Neural cell (in vitro differentiated cells): ENCODE measurements around the gene GALP. TPM values are rescaled to one million over a fixed set of nuclear protein-coding genes. Genes with fewer than 3 reads are reported as not detected.

ENCODE experiments used
- H2AFZ ChIP-seq: fragments of 200-600, 300-800 bp; sonication (generic), shearing (Covaris generic); 2 replicates; pipeline ENCODE4 v1.6.0; 2014; ENCODE audit warnings: low read depth, mild to moderate bottlenecking, antibody characterized with exemption, low read length, moderate library complexity
- H3F3A ChIP-seq: fragments of 200-600 bp; shearing (Covaris generic); 2 replicates; pipeline ENCODE4 v1.6.1; 2016; ENCODE audit warnings: mild to moderate bottlenecking, moderate library complexity, mixed read lengths, antibody characterized with exemption, low read length; ENCODE audit not compliant: insufficient read depth, poor library complexity, severe bottlenecking
- H3K27ac ChIP-seq: fragments of 200-600, 300-800 bp; sonication (generic), shearing (Covaris generic); 2 replicates; pipeline ENCODE4 v1.5.1; 2014; ENCODE audit warnings: mild to moderate bottlenecking, low read length, moderate library complexity
- H3K27me3 ChIP-seq: fragments of 300-800, 200-600 bp; sonication (generic), shearing (Covaris generic); 2 replicates; pipeline ENCODE4 v1.6.0; 2014; ENCODE audit warnings: mild to moderate bottlenecking, low read depth, low read length, moderate library complexity; ENCODE audit not compliant: insufficient read depth
- H3K36me3 ChIP-seq: fragments of 300-800, 200-600 bp; sonication (generic), shearing (Covaris generic); 2 replicates; pipeline ENCODE4 v1.5.1; 2014; ENCODE audit warnings: mild to moderate bottlenecking, antibody characterized with exemption, low read length, moderate library complexity; ENCODE audit not compliant: insufficient read depth
- H3K4me2 ChIP-seq: fragments of 300-800, 200-600 bp; sonication (generic), shearing (Covaris generic); 2 replicates; pipeline ENCODE4 v1.6.0; 2014; ENCODE audit warnings: mild to moderate bottlenecking, low read length
- H3K4me3 ChIP-seq: fragments of 300-800, 200-600 bp; sonication (generic), shearing (Covaris generic); 2 replicates; pipeline ENCODE4 v1.5.1; 2014; ENCODE audit warnings: mild to moderate bottlenecking, low read length, moderate library complexity
- H3K79me2 ChIP-seq: fragments of 200-600 bp; shearing (Covaris generic); replicated peaks from 2 replicates; pipeline ENCODE4 v1.6.0; 2014; ENCODE audit warnings: mild to moderate bottlenecking, low read length, moderate library complexity; ENCODE audit not compliant: insufficient read depth
- H3K9ac ChIP-seq: fragments of 300-800, 200-600 bp; sonication (generic), shearing (Covaris generic); 2 replicates; pipeline ENCODE4 v1.6.1; 2016; ENCODE audit warnings: mild to moderate bottlenecking, low read length, mixed read lengths
- H3K9me2 ChIP-seq: fragments of 200-600 bp; shearing (Covaris generic); 2 replicates; pipeline ENCODE4 v1.6.1; 2016; ENCODE audit warnings: mild to moderate bottlenecking, low read length, mixed read lengths; ENCODE audit not compliant: insufficient read depth
- H3K9me3 ChIP-seq: fragments of 200-600, 300-800 bp; sonication (generic), shearing (Covaris generic); 2 replicates; pipeline ENCODE4 v1.6.1; 2016; ENCODE audit warnings: mild to moderate bottlenecking, mixed run types, low read length, moderate library complexity, mixed read lengths
- H4K20me1 ChIP-seq: fragments of 200-600 bp; shearing (Covaris generic); 2 replicates; pipeline ENCODE4 v1.6.1; 2016; ENCODE audit warnings: mild to moderate bottlenecking, mixed run types; ENCODE audit not compliant: insufficient read depth
- EP300 ChIP-seq: fragments of 450-650 bp; conservative IDR thresholded peaks from 2 replicates; pipeline ENCODE4 v1.6.1; 2014; ENCODE audit warnings: antibody characterized with exemption, mild to moderate bottlenecking, moderate library complexity; ENCODE audit not compliant: poor library complexity, severe bottlenecking
- EZH2 ChIP-seq: fragments of 200-600, 300-800 bp; shearing (Covaris generic), sonication (generic); IDR thresholded peaks from 2 replicates; pipeline ENCODE4 v1.6.1; 2014; ENCODE audit warnings: antibody characterized with exemption, low read length, borderline replicate concordance, mild to moderate bottlenecking; ENCODE audit not compliant: insufficient read depth, poor library complexity, severe bottlenecking
- MXI1 ChIP-seq: fragments of 450-650 bp; conservative IDR thresholded peaks from 2 replicates; pipeline ENCODE4 v1.6.1; 2014; ENCODE audit warnings: antibody characterized with exemption, mild to moderate bottlenecking; ENCODE audit not compliant: poor library complexity, severe bottlenecking
- POLR2AphosphoS5 ChIP-seq: IDR thresholded peaks from 2 replicates; pipeline ENCODE4 v1.6.1; 2012
- RAD21 ChIP-seq: fragments of 450-650 bp; conservative IDR thresholded peaks from 2 replicates; pipeline ENCODE4 v1.6.1; 2014; ENCODE audit warnings: antibody characterized with exemption, mild to moderate bottlenecking, moderate library complexity
- SMC3 ChIP-seq: fragments of 450-650 bp; conservative IDR thresholded peaks from 2 replicates; pipeline ENCODE4 v1.6.1; 2014; ENCODE audit warnings: antibody characterized with exemption, mild to moderate bottlenecking, moderate library complexity; ENCODE audit not compliant: poor library complexity
- TAF1 ChIP-seq: IDR thresholded peaks from 2 replicates; pipeline ENCODE4 v1.6.1; 2012; ENCODE audit warnings: low read depth
- polyA plus RNA-seq: library from polyadenylated mRNA; depleted of rRNA; stranded (reverse); fragments of >200 nt; gene quantifications from 2 replicates; pipeline ENCODE4 v1.2.3, GENCODE V29; 2014
- TF ChIP-seq, protein P1 (sequence below): IDR thresholded peaks from 2 replicates; pipeline ENCODE4 v1.6.1; 2012; ENCODE audit warnings: borderline replicate concordance
- TF ChIP-seq, protein P2 (sequence below): fragments of 450-650 bp; IDR thresholded peaks from 2 replicates; pipeline ENCODE4 v1.5.1; 2014; ENCODE audit warnings: antibody characterized with exemption, mild to moderate bottlenecking, moderate library complexity; ENCODE audit not compliant: poor library complexity, severe bottlenecking

Gene GALP
- polyA plus RNA-seq, 1 donor from 2014 or later, result not detected

DNA sequence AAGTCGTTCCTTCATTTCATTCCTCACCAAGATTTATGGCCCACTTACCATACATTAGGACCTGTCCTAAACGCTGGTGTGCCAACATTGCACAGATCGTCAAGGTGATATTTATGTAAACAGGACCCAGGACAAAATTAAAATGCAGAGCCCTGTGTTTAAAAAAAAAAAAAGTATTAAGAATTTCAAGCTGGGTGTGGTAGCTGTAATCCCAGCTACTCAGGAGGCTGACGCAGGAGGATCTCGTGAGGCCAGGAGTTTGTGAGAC lies 41.2 kb upstream of the GALP start:
- no peaks in the 10 kb centered on the region for H3K9me2 ChIP-seq

DNA sequence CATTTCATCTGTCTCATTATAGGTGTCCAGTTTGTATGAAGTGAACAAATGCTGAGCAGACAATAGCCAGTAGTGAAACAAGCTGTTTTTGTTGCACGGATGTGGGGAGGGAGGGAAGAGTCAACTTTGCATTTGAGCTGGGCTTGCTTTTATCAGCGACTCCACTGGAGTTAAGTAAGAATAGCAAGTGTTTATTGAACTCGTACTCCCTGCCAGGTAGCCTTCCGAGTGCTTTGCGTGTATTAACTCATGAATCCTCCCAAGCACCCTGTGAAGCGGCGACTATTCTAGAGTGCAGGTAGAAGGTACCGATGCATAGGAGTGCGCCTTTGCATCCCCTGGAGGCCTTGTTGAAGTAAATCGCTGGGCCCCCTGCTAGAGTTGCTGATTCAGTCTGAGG lies 39.4 kb upstream of the GALP start:
- Histone ChIP-seq H3K9me3 (no peaks in the 10 kb centered on the region), H3K27ac (no peak overlapping the region), H3K4me3 (no peak overlapping the region), H3K27me3 (no peaks in the 10 kb centered on the region), H4K20me1 (no peaks in the 10 kb centered on the region), H2AFZ (no peak overlapping the region), H3K36me3 (no peaks in the 10 kb centered on the region), H3K9ac (no peak overlapping the region), H3K79me2 (no peaks in the 10 kb centered on the region), H3K9me2 (no peaks in the 10 kb centered on the region), H3K4me2 (no peak overlapping the region), H3F3A (no peaks in the 10 kb centered on the region)
- no peak for TF ChIP-seq EZH2
- no peak for TF ChIP-seq RAD21
- TF ChIP-seq, protein P1, sequence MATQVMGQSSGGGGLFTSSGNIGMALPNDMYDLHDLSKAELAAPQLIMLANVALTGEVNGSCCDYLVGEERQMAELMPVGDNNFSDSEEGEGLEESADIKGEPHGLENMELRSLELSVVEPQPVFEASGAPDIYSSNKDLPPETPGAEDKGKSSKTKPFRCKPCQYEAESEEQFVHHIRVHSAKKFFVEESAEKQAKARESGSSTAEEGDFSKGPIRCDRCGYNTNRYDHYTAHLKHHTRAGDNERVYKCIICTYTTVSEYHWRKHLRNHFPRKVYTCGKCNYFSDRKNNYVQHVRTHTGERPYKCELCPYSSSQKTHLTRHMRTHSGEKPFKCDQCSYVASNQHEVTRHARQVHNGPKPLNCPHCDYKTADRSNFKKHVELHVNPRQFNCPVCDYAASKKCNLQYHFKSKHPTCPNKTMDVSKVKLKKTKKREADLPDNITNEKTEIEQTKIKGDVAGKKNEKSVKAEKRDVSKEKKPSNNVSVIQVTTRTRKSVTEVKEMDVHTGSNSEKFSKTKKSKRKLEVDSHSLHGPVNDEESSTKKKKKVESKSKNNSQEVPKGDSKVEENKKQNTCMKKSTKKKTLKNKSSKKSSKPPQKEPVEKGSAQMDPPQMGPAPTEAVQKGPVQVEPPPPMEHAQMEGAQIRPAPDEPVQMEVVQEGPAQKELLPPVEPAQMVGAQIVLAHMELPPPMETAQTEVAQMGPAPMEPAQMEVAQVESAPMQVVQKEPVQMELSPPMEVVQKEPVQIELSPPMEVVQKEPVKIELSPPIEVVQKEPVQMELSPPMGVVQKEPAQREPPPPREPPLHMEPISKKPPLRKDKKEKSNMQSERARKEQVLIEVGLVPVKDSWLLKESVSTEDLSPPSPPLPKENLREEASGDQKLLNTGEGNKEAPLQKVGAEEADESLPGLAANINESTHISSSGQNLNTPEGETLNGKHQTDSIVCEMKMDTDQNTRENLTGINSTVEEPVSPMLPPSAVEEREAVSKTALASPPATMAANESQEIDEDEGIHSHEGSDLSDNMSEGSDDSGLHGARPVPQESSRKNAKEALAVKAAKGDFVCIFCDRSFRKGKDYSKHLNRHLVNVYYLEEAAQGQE, result no peak
- no peak for TF ChIP-seq POLR2AphosphoS5
- TF ChIP-seq EP300, result no peak
- TF ChIP-seq TAF1, result no peak
- TF ChIP-seq, protein P2, sequence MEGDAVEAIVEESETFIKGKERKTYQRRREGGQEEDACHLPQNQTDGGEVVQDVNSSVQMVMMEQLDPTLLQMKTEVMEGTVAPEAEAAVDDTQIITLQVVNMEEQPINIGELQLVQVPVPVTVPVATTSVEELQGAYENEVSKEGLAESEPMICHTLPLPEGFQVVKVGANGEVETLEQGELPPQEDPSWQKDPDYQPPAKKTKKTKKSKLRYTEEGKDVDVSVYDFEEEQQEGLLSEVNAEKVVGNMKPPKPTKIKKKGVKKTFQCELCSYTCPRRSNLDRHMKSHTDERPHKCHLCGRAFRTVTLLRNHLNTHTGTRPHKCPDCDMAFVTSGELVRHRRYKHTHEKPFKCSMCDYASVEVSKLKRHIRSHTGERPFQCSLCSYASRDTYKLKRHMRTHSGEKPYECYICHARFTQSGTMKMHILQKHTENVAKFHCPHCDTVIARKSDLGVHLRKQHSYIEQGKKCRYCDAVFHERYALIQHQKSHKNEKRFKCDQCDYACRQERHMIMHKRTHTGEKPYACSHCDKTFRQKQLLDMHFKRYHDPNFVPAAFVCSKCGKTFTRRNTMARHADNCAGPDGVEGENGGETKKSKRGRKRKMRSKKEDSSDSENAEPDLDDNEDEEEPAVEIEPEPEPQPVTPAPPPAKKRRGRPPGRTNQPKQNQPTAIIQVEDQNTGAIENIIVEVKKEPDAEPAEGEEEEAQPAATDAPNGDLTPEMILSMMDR, result no peak
- TF ChIP-seq MXI1, result no peak
- TF ChIP-seq SMC3, result no peak

More for the DNA sequence above, 41.2 kb upstream of the GALP start:
- Histone ChIP-seq H3K36me3 (no peaks in the 10 kb centered on the region), H3K9me3 (no peaks in the 10 kb centered on the region), H3F3A (no peaks in the 10 kb centered on the region), H3K27ac (no peak overlapping the region), H3K9ac (no peak overlapping the region), H2AFZ (no peak overlapping the region), H4K20me1 (no peaks in the 10 kb centered on the region), H3K79me2 (no peaks in the 10 kb centered on the region), H3K4me2 (no peak overlapping the region), H3K4me3 (no peak overlapping the region), H3K27me3 (no peaks in the 10 kb centered on the region)
- no peak for TF ChIP-seq EZH2
- TF ChIP-seq, protein P2, result no peak
- TF ChIP-seq POLR2AphosphoS5, result no peak
